Adrenal gland (tissue), 12 donors: Measurements from ENCODE around the gene ATXN1. TPM values are rescaled to one million over a fixed set of nuclear protein-coding genes. Genes with fewer than 3 reads are reported as not detected.

ENCODE experiments used
- DNase-seq, 7 donors: peaks; one replicate each; pipeline ENCODE4 v3.0.0-alpha.2; 2019 to 2020
- H3K27ac ChIP-seq, 5 donors: fragments of 200-600 bp; sonication (generic) in 4 of 5; 1 replicate in 3 of 5; 2 replicates in 2 of 5; pipeline versions ENCODE4 v1.5.1 to v1.8.0; 2016 to 2020; ENCODE audit warnings: mild to moderate bottlenecking in 1 of 5
- H3K27me3 ChIP-seq: fragments of 200-600 bp; 2 replicates; pipeline ENCODE4 v1.8.0; 2021
- H3K36me3 ChIP-seq, 2 donors: fragments of 200-600 bp; replicated peaks in 1 of 2; 1 replicate in 1 of 2; 2 replicates in 1 of 2; pipeline versions ENCODE4 v1.5.1 to v1.8.0; 2018 to 2022
- H3K4me1 ChIP-seq, 2 donors: fragments of 200-600 bp; replicated peaks in 1 of 2; 1 replicate in 1 of 2; 2 replicates in 1 of 2; pipeline versions ENCODE4 v1.5.1 to v1.8.0; 2018 to 2021
- H3K4me3 ChIP-seq, 4 donors: fragments of 200-600 bp; sonication (generic) in 3 of 4; one replicate each; pipeline ENCODE4 v1.5.1; 2016 to 2018
- H3K9me3 ChIP-seq, 3 donors: fragments of 200-600 bp; sonication (generic) in 1 of 3; replicated peaks in 1 of 3; 1 replicate in 2 of 3; 2 replicates in 1 of 3; pipeline versions ENCODE4 v1.5.1 to v1.8.0; 2016 to 2021
- CTCF ChIP-seq, 6 experiments: fragments of 450-650 bp in 4 of 6; fragments of 200-600 bp in 2 of 6; sonication (generic) in 1 of 6; IDR thresholded peaks; 1 replicate in 5 of 6; 2 replicates in 1 of 6; pipeline versions ENCODE4 v1.5.1 to v1.8.0; 2016 to 2021; ENCODE audit warnings: antibody characterized with exemption in 6 of 6, mild to moderate bottlenecking in 2 of 6, moderate library complexity in 1 of 6
- POLR2A ChIP-seq, 2 donors: fragments of 450-650 bp; IDR thresholded peaks; one replicate each; pipeline ENCODE4 v1.6.1; 2017; ENCODE audit warnings: antibody characterized with exemption in 2 of 2, mild to moderate bottlenecking in 2 of 2, moderate library complexity in 1 of 2
- WGBS, 4 donors: extraction: QIAGEN DNeasy Blood & Tissue Kit in 2 of 4; methylation state at CpG; one replicate each; pipeline versions ENCODE4 v1.1.5 to v1.1.7; 2013 to 2017; 5-methylcytosine and 5-hydroxymethylcytosine counted together
- intact Hi-C, 2 donors: fragments of 100-400 bp; cut with DNase I; formaldehyde crosslinking; loops; one replicate each; pipeline versions ENCODE4 v1.14.1 to v1.15.0; 2022 to 2023
- polyA plus RNA-seq, 3 donors: library from polyadenylated mRNA; stranded (reverse); fragments of 200-250 nt in 2 of 3; fragments of 350-450 nt in 1 of 3; fragmentation: Illumina TruSeq in 1 of 3; extraction: RNeasy Lipid Tissue Mini Kit (QIAGEN cat#74804) in 1 of 3; gene quantifications; one replicate each; pipeline ENCODE4 v1.2.3, GENCODE V29; 2013 to 2014
- total RNA-seq, 9 donors: library from RNA; depleted of rRNA in 4 of 9; stranded (reverse); fragments of >200 nt in 4 of 9; fragments of 120-200 nt in 1 of 9; fragmentation: NEBNext Ultra II Directional in 1 of 9; extraction: Animal tissue kit (Norgen Biotek cat#: 25700) in 1 of 9; gene quantifications; one replicate each; pipeline versions ENCODE4 v1.1.0 to v1.2.4, GENCODE V29; 2013 to 2023
- donor health status: healthy with polysubstance abuse.
- donor health status: Bipolar disorder and iron deficiency.
- donor health status: DM: yes; HTN: yes; CAD: no.
- donor health status: DM: no; HTN: no; CAD: no.
- donor health status: DM: no; HTN: no; CAD: no.
- donor health status: DM: yes; HTN: yes; CAD: no.

The ATXN1 gene
- total and polyA plus RNA-seq, 12 donors, result 3.4 to 51.3 (median 25.4) TPM

- DNase-seq, result no peak
- Histone ChIP-seq H3K36me3 (no peaks in the 10 kb centered on the region), H3K27ac (no peak overlapping the region), H3K4me1 (no peaks in the 10 kb centered on the region), H3K27me3 (no peaks in the 10 kb centered on the region), H3K4me3 (no peak overlapping the region), H3K9me3 (no peaks in the 10 kb centered on the region)
- TF ChIP-seq CTCF (IDR thresholded peaks at IDR 0.05) (no peak), POLR2A (IDR thresholded peaks at IDR 0.05) (no peak)
- intact Hi-C loops, result no loop called here
- 89 to 94% (median 92%) methylated on average over 9 of the region's 9 CpGs for WGBS, 4 donors
Observed at GRCh38 chr6:16576451-16577368, 184.6 kb downstream of the ATXN1 start.

GRCh38 chr6:16575655-16576054 is 185.6 kb downstream of the ATXN1 start:
- no peak for DNase-seq
- no peaks in the 10 kb centered on the region for H3K9me3 ChIP-seq
- no peaks in the 10 kb centered on the region for H3K36me3 ChIP-seq
- H3K4me1 ChIP-seq, result no peaks in the 10 kb centered on the region
- H3K27me3 ChIP-seq, result no peaks in the 10 kb centered on the region
- H3K4me3 ChIP-seq, result no peak overlapping the region
- intact Hi-C loops, result no loop called here
- H3K27ac ChIP-seq, result no peak overlapping the region
- 89 to 100% (median 97%) methylated on average over 2 of the region's 2 CpGs for WGBS, 4 donors
- TF ChIP-seq POLR2A (IDR thresholded peaks at IDR 0.05) (no peak), CTCF (IDR thresholded peaks at IDR 0.05) (no peak)

- WGBS, 4 donors, result 96 to 99% (median 97%) methylated on average over 2 of the region's 2 CpGs
- no peak overlapping the region for H3K4me3 ChIP-seq
- intact Hi-C loops, result no loop called here
- no peaks in the 10 kb centered on the region for H3K4me1 ChIP-seq
- no peak for TF ChIP-seq CTCF (IDR thresholded peaks at IDR 0.05)
- TF ChIP-seq POLR2A (IDR thresholded peaks at IDR 0.05), result no peak
- H3K27me3 ChIP-seq, result no peaks in the 10 kb centered on the region
- no peak for DNase-seq
- H3K9me3 ChIP-seq, result no peaks in the 10 kb centered on the region
- no peak overlapping the region for H3K27ac ChIP-seq
- no peaks in the 10 kb centered on the region for H3K36me3 ChIP-seq
Observed at GRCh38 chr6:16572943-16573342, 188.3 kb downstream of the ATXN1 start.

DNA sequence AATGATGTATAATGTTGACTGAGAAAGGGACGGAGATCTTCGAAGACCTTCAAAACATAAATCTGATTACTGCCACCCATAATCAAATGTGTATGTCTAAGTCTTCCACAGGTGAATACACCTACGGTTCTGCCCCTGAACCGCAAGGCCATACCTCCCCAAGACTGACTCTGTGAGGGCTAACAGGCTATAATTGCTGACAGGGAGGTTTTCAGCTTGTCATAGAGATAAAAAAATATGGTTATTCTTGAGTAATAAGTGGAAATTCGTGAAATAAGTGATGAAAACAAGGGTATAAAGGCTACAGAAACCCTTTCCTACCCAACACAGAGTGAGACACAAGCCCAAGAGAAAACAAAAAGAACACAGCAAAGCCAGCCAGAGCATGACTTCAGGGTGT is 188.9 kb downstream of the ATXN1 start:
- TF ChIP-seq CTCF (IDR thresholded peaks at IDR 0.05), result no peak
- no peak for TF ChIP-seq POLR2A (IDR thresholded peaks at IDR 0.05)
- 89 to 91% (median 90%) methylated on average over 5 of the region's 5 CpGs for WGBS, 4 donors
- Histone ChIP-seq H3K4me3 (no peak overlapping the region), H3K9me3 (no peaks in the 10 kb centered on the region), H3K27me3 (no peaks in the 10 kb centered on the region), H3K27ac (no peak overlapping the region), H3K36me3 (no peaks in the 10 kb centered on the region), H3K4me1 (no peaks in the 10 kb centered on the region)
- intact Hi-C loops, result no loop called here
- DNase-seq, result no peak
